ENCODE results near the gene C1D.

GRCh38 chr2:68000170-68000825 is 62.5 kb downstream of the C1D start:
- TF ChIP-seq CTCF (conservative IDR thresholded peaks at IDR 0.05 in 1 of 2, IDR thresholded peaks at IDR 0.05 in 1 of 2; ENCODE audit: low read depth in 1 of 2, low read length in 2 of 2) = no peak
- no peak for TF ChIP-seq EZH2 (IDR thresholded peaks at IDR 0.05; ENCODE audit: low read length, missing control alignments)

Measured in fibroblast of lung (primary cell).